H1 (cell line): ENCODE measurements around the gene CCDC152. TPM values are rescaled to one million over a fixed set of nuclear protein-coding genes. Genes with fewer than 3 reads are reported as not detected.

Source experiments
- CTCF ChIA-PET: fragments of 300-600 bp; sonication (Branson Sonifier 250); formaldehyde crosslinking; loops from one replicate; lab custom pipeline; 2021; ENCODE audit not compliant: partially characterized antibody; lab: Charles Lee
- POLR2A ChIA-PET: fragments of 300-600 bp; sonication (Branson Sonifier 250); formaldehyde crosslinking; loops from one replicate; lab custom pipeline; 2021; ENCODE audit warnings: inconsistent platforms; ENCODE audit not compliant: partially characterized antibody; lab: Charles Lee
- DNase-seq, 2 experiments: peaks; one replicate each; pipeline versions ENCODE4 v3.0.0 to v3.0.0-alpha.2; 2010 to 2022; ENCODE audit warnings: low spot score in 2 of 2, low read depth in 1 of 2, mixed read lengths in 1 of 2
- FAIRE-seq: peaks from 2 replicates; lab custom pipeline; 2011; peaks lifted over from hg19 to GRCh38; lab: Jason Lieb, UNC
- H2AFZ ChIP-seq: 2 replicates; pipeline ENCODE4 v1.8.1; 2012; ENCODE audit warnings: low read length, inconsistent platforms
- H2AK5ac ChIP-seq: 2 replicates; pipeline ENCODE4 v1.6.1; 2013; ENCODE audit warnings: low read depth, low read length
- H2BK120ac ChIP-seq: replicated peaks from 2 replicates; pipeline ENCODE3; 2013; ENCODE audit warnings: low read depth, low read length, inconsistent platforms
- H2BK12ac ChIP-seq: 2 replicates; pipeline ENCODE4 v1.6.1; 2013; ENCODE audit warnings: low read depth, low read length
- H2BK15ac ChIP-seq: 2 replicates; pipeline ENCODE4 v1.6.1; 2013; ENCODE audit warnings: low read length
- H2BK20ac ChIP-seq: 2 replicates; pipeline ENCODE4 v1.6.1; 2013; ENCODE audit warnings: low read length
- H2BK5ac ChIP-seq: 2 replicates; pipeline ENCODE4 v1.6.1; 2013; ENCODE audit warnings: low read depth, low read length
- H3K14ac ChIP-seq: 2 replicates; pipeline ENCODE4 v1.6.1; 2013; ENCODE audit warnings: inconsistent platforms; ENCODE audit not compliant: insufficient read length
- H3K18ac ChIP-seq: 2 replicates; pipeline ENCODE4 v1.6.1; 2013; ENCODE audit warnings: low read length; ENCODE audit errors: extremely low read depth
- H3K23ac ChIP-seq: 2 replicates; pipeline ENCODE4 v1.6.1; 2013; ENCODE audit warnings: inconsistent platforms; ENCODE audit not compliant: insufficient read length
- H3K23me2 ChIP-seq: 2 replicates; pipeline ENCODE4 v1.6.1; 2013; ENCODE audit warnings: low read depth, low read length
- H3K27ac ChIP-seq: 2 replicates; pipeline ENCODE4 v1.6.1; 2011; ENCODE audit warnings: low read depth, low read length, inconsistent platforms
- H3K27me3 ChIP-seq, 4 experiments: replicated peaks in 1 of 4; 1 replicate in 1 of 4; 2 replicates in 3 of 4; pipeline versions ENCODE4 v1.6.1 to v1.8.1; 2011 to 2013; ENCODE audit warnings: low read length in 3 of 4, mild to moderate bottlenecking in 3 of 4, inconsistent platforms in 2 of 4, mixed read lengths in 2 of 4, moderate library complexity in 1 of 4; ENCODE audit not compliant: control insufficient read depth in 3 of 4, insufficient read depth in 3 of 4; ENCODE audit errors: extremely low read depth in 1 of 4
- H3K36me3 ChIP-seq, 4 experiments: 2 replicates each; pipeline versions ENCODE4 v1.6.1 to v1.8.1; 2011 to 2013; ENCODE audit warnings: mild to moderate bottlenecking in 4 of 4, low read length in 3 of 4, moderate library complexity in 2 of 4, control low read depth in 1 of 4, inconsistent platforms in 1 of 4; ENCODE audit not compliant: insufficient read depth in 4 of 4, control insufficient read depth in 2 of 4
- H3K4ac ChIP-seq: replicated peaks from 2 replicates; pipeline ENCODE3; 2013; ENCODE audit warnings: low read length, low read depth, mixed read lengths, inconsistent platforms; ENCODE audit not compliant: insufficient read length
- H3K4me1 ChIP-seq, 4 experiments: replicated peaks in 1 of 4; 1 replicate in 1 of 4; 2 replicates in 3 of 4; pipeline versions ENCODE4 v1.6.1 to v1.8.1; 2011 to 2013; ENCODE audit warnings: low read length in 3 of 4, inconsistent platforms in 2 of 4, mixed read lengths in 1 of 4; ENCODE audit not compliant: insufficient read depth in 4 of 4, control insufficient read depth in 3 of 4
- H3K4me2 ChIP-seq, 2 experiments: 2 replicates each; pipeline versions ENCODE4 v1.6.1 to v1.8.1; 2011 to 2013; ENCODE audit warnings: low read depth in 2 of 2, low read length in 2 of 2, control low read depth in 1 of 2, inconsistent platforms in 1 of 2, mild to moderate bottlenecking in 1 of 2; ENCODE audit not compliant: insufficient read depth in 1 of 2
- H3K4me3 ChIP-seq, 4 experiments: fragments of 200-600, 300-600 bp in 1 of 4; sonication (generic), shearing (Covaris generic), sonication (Bioruptor Twin) in 1 of 4; 2 replicates each; pipeline versions ENCODE4 v1.5.1 to v1.8.1; 2011 to 2016; ENCODE audit warnings: low read length in 4 of 4, low read depth in 3 of 4, control low read depth in 2 of 4, inconsistent platforms in 2 of 4, mild to moderate bottlenecking in 2 of 4, mixed read lengths in 1 of 4, moderate library complexity in 1 of 4; ENCODE audit not compliant: insufficient read depth in 2 of 4; ENCODE audit errors: extremely low read depth in 1 of 4
- H3K56ac ChIP-seq: replicated peaks from 2 replicates; pipeline ENCODE3; 2013; ENCODE audit warnings: low read depth, mild to moderate bottlenecking, mixed read lengths, low read length, inconsistent platforms; ENCODE audit not compliant: insufficient read length
- H3K79me1 ChIP-seq: 2 replicates; pipeline ENCODE4 v1.6.1; 2013; ENCODE audit warnings: low read depth, low read length, control low read depth
- H3K79me2 ChIP-seq, 2 experiments: 2 replicates each; pipeline versions ENCODE4 v1.6.1 to v1.8.1; 2012 to 2013; ENCODE audit warnings: low read length in 2 of 2, mild to moderate bottlenecking in 2 of 2, inconsistent platforms in 1 of 2; ENCODE audit not compliant: insufficient read depth in 2 of 2, control insufficient read depth in 1 of 2
- H3K9ac ChIP-seq, 4 experiments: replicated peaks in 1 of 4; 1 replicate in 1 of 4; 2 replicates in 3 of 4; pipeline versions ENCODE4 v1.6.1 to v1.8.1; 2011 to 2013; ENCODE audit warnings: low read depth in 3 of 4, low read length in 3 of 4, control low read depth in 2 of 4, mild to moderate bottlenecking in 2 of 4, moderate library complexity in 2 of 4, inconsistent platforms in 1 of 4; ENCODE audit errors: extremely low read depth in 1 of 4
- H3K9me3 ChIP-seq, 2 experiments: 2 replicates each; pipeline versions ENCODE4 v1.6.1 to v1.8.1; 2012 to 2013; ENCODE audit warnings: mild to moderate bottlenecking in 2 of 2, moderate library complexity in 2 of 2, control low read depth in 1 of 2, inconsistent platforms in 1 of 2, low read depth in 1 of 2, low read length in 1 of 2, mixed read lengths in 1 of 2; ENCODE audit not compliant: insufficient read depth in 2 of 2
- H4K20me1 ChIP-seq, 2 experiments: replicated peaks in 1 of 2; 2 replicates each; pipeline versions ENCODE3 to v1.8.1; 2011 to 2013; ENCODE audit warnings: inconsistent platforms in 2 of 2, low read length in 2 of 2, mild to moderate bottlenecking in 1 of 2; ENCODE audit not compliant: insufficient read depth in 2 of 2, control insufficient read depth in 1 of 2
- H4K5ac ChIP-seq: 2 replicates; pipeline ENCODE4 v1.6.1; 2013; ENCODE audit warnings: low read length, low read depth, mixed read lengths, inconsistent platforms; ENCODE audit not compliant: insufficient read length
- H4K8ac ChIP-seq: 2 replicates; pipeline ENCODE4 v1.8.0; 2013; ENCODE audit warnings: mild to moderate bottlenecking, moderate library complexity, low read length, inconsistent platforms; ENCODE audit not compliant: insufficient read depth; ENCODE audit errors: extremely low read depth
- H4K91ac ChIP-seq: replicated peaks from 2 replicates; pipeline ENCODE3; 2013; ENCODE audit warnings: low read length, mixed read lengths, inconsistent platforms; ENCODE audit not compliant: insufficient read length
- EGR1 ChIP-seq: IDR thresholded peaks from 2 replicates; pipeline ENCODE4 v1.6.1; 2011; ENCODE audit warnings: low read depth, low read length, borderline replicate concordance
- WGBS, 2 experiments: shearing (Covaris generic) in 1 of 2; methylation state at CpG; one replicate each; pipeline versions ENCODE4 v1.1.6 to v1.1.7; 2013 to 2015; ENCODE audit warnings: low lambda C conversion rate in 2 of 2, mixed read lengths in 2 of 2, inconsistent platforms in 1 of 2, low coverage in 1 of 2, missing lambda C conversion rate in 1 of 2; ENCODE audit not compliant: insufficient replicate concordance in 2 of 2, insufficient coverage in 1 of 2, insufficient read length in 1 of 2; ENCODE audit errors: extremely low coverage in 1 of 2, missing lambda C conversion rate in 1 of 2; 5-methylcytosine and 5-hydroxymethylcytosine counted together
- polyA plus RNA-seq, 7 experiments: library from polyadenylated mRNA; depleted of rRNA in 3 of 7; stranded (reverse) in 5 of 7; unstranded in 2 of 7; fragments of >200 nt in 5 of 7; fragments of 200-250 nt in 2 of 7; gene quantifications; 1 replicate in 5 of 7; 2 replicates in 1 of 7; 4 replicates in 1 of 7; pipeline versions ENCODE4 v1.2.1 to v1.2.3, GENCODE V29; 2011 to 2013; ENCODE audit warnings: missing spikeins in 2 of 7, mixed read lengths in 2 of 7
- total RNA-seq: library from RNA; stranded (reverse); fragmentation: NEBNext Ultra II Directional; extraction: Animal tissue kit (Norgen Biotek cat#: 25700); gene quantifications from 2 replicates; pipeline ENCODE4 v1.2.1, GENCODE V29; 2021

CCDC152 gene
- total and polyA plus RNA-seq, 2 of the 8 experiments (the other 6 are each of a cell fraction or from before 2014, with no cell fraction given): 2.6 to 9.5 TPM

- Histone ChIP-seq H2AK5ac (no peak overlapping the region), H3K4ac (no peak overlapping the region), H2BK5ac (no peak overlapping the region), H4K91ac (no peak overlapping the region), H3K4me2 (no peak overlapping the region), H3K9me3 (no peaks in the 10 kb centered on the region), H3K56ac (no peak overlapping the region), H3K23me2 (peaks cover 5% of the 10 kb centered on the region), H3K36me3 (no peaks in the 10 kb centered on the region), H4K5ac (no peak overlapping the region), H2BK20ac (no peak overlapping the region), H3K23ac (no peak overlapping the region), H3K79me2 (no peaks in the 10 kb centered on the region), H4K20me1 (no peaks in the 10 kb centered on the region), H2BK120ac (no peak overlapping the region), H3K27ac (no peak overlapping the region), H3K79me1 (no peaks in the 10 kb centered on the region), H3K4me3 (no peak overlapping the region), H3K27me3 (no peaks in the 10 kb centered on the region), H4K8ac (no peak overlapping the region), H2BK15ac (no peak overlapping the region), H2AFZ (no peak overlapping the region), H3K9ac (no peak overlapping the region), H3K4me1 (no peaks in the 10 kb centered on the region), H2BK12ac (no peak overlapping the region), H3K18ac (no peak overlapping the region), H3K14ac (no peak overlapping the region)
- ChIA-PET POLR2A (no interaction called here), CTCF (interaction anchor here (2.3 kb wide), 1 partner anchor 137 kb away, joined by 7 read pairs; no protein-coding TSS in a partner anchor)
- FAIRE-seq (no peak), DNase-seq (no peak)
- 90% methylated on average over 3 of the region's 3 CpGs; no CpG with 5 or more reads in 1 of the 2 experiments for WGBS, 2 experiments
- TF ChIP-seq EGR1: no peak
These were observed 3.5 kb upstream of the CCDC152 start for GRCh38 chr5:42753099-42753498.
